Measurements from ENCODE around the gene EIF2AK3. TPM values are rescaled to one million over a fixed set of nuclear protein-coding genes. Genes with fewer than 3 reads are reported as not detected.

The EIF2AK3 gene
- total RNA-seq, 3 donors from 2014 or later, result 18.1 to 39.1 (median 34.4) TPM

- no peak overlapping the region for H3K4me3 ChIP-seq
- H3K36me3 ChIP-seq, result no peaks in the 10 kb centered on the region
- DNase-seq (ENCODE audit: low spot score in 2 of 2), result no peak
- intact Hi-C loops (cut with DNase I; ENCODE audit: low total_unique reads), result no loop called here
- TF ChIP-seq CTCF (IDR thresholded peaks at IDR 0.05) (no peak), POLR2AphosphoS5 (IDR thresholded peaks at IDR 0.05) (no peak), POLR2A (IDR thresholded peaks at IDR 0.05) (no peak)
- H3K27ac ChIP-seq, result peak overlapping the region; percentile 7 to 26
- H3K27me3 ChIP-seq, result no peaks in the 10 kb centered on the region
- H3K9me3 ChIP-seq, result no peaks in the 10 kb centered on the region
- H3K4me1 ChIP-seq, result no peaks in the 10 kb centered on the region
Observed at GRCh38 chr2:88596141-88596830, 31.0 kb downstream of the EIF2AK3 start.

- H3K9me3 ChIP-seq, result no peaks in the 10 kb centered on the region
- intact Hi-C loops (cut with DNase I; ENCODE audit: low total_unique reads), result no loop called here
- H3K4me3 ChIP-seq, result no peak overlapping the region
- peaks cover 6% of the 10 kb centered on the region for H3K36me3 ChIP-seq
- no peaks in the 10 kb centered on the region for H3K4me1 ChIP-seq
- DNase-seq (ENCODE audit: low spot score in 2 of 2), result no peak
- no peak overlapping the region for H3K27ac ChIP-seq
- no peak for TF ChIP-seq CTCF (IDR thresholded peaks at IDR 0.05)
- TF ChIP-seq POLR2A (IDR thresholded peaks at IDR 0.05), result no peak
- no peak for TF ChIP-seq POLR2AphosphoS5 (IDR thresholded peaks at IDR 0.05)
- no peaks in the 10 kb centered on the region for H3K27me3 ChIP-seq
Observed at GRCh38 chr2:88591698-88592097, 35.6 kb downstream of the EIF2AK3 start.

GRCh38 chr2:88590998-88591613 is 36.2 kb downstream of the EIF2AK3 start:
- Histone ChIP-seq H3K9me3 (no peaks in the 10 kb centered on the region), H3K4me3 (no peak overlapping the region), H3K36me3 (peaks cover 6% of the 10 kb centered on the region), H3K27me3 (no peaks in the 10 kb centered on the region), H3K4me1 (no peaks in the 10 kb centered on the region), H3K27ac (no peak overlapping the region)
- DNase-seq (ENCODE audit: low spot score in 2 of 2), result no peak
- TF ChIP-seq POLR2AphosphoS5 (IDR thresholded peaks at IDR 0.05) (no peak), POLR2A (IDR thresholded peaks at IDR 0.05) (no peak), CTCF (IDR thresholded peaks at IDR 0.05) (peak; percentile 67 to 71 (median 68))
- intact Hi-C loops (cut with DNase I; ENCODE audit: low total_unique reads), result no loop called here

- TF ChIP-seq POLR2AphosphoS5 (IDR thresholded peaks at IDR 0.05) (no peak), CTCF (IDR thresholded peaks at IDR 0.05) (no peak)
- intact Hi-C loops (cut with DNase I; ENCODE audit: low total_unique reads), result no loop called here
- Histone ChIP-seq H3K27me3 (no peaks in the 10 kb centered on the region), H3K4me1 (no peaks in the 10 kb centered on the region), H3K27ac (no peak overlapping the region), H3K4me3 (no peak overlapping the region), H3K9me3 (no peaks in the 10 kb centered on the region), H3K36me3 (peaks cover 12% of the 10 kb centered on the region)
- DNase-seq (ENCODE audit: low spot score in 2 of 2), result no peak
Observed at GRCh38 chr2:88585969-88586368, 41.3 kb downstream of the EIF2AK3 start.

GRCh38 chr2:88582030-88582429 is 45.2 kb downstream of the EIF2AK3 start:
- peaks cover 6% of the 10 kb centered on the region for H3K36me3 ChIP-seq
- intact Hi-C loops (cut with DNase I; ENCODE audit: low total_unique reads), result no loop called here
- TF ChIP-seq POLR2A (IDR thresholded peaks at IDR 0.05) (no peak), POLR2AphosphoS5 (IDR thresholded peaks at IDR 0.05) (no peak), CTCF (IDR thresholded peaks at IDR 0.05) (no peak)

More at GRCh38 chr2:88582030-88582429, 45.2 kb downstream of the EIF2AK3 start:
- DNase-seq (ENCODE audit: low spot score in 2 of 2), result no peak
- Histone ChIP-seq H3K27ac (no peak overlapping the region), H3K4me3 (no peak overlapping the region), H3K9me3 (no peaks in the 10 kb centered on the region), H3K27me3 (no peaks in the 10 kb centered on the region), H3K4me1 (no peaks in the 10 kb centered on the region)
